ENCODE data around the gene MBNL2. TPM values are rescaled to one million over a fixed set of nuclear protein-coding genes. Genes with fewer than 3 reads are reported as not detected.

The MBNL2 gene
- total and polyA plus RNA-seq, 2 experiments from 2014 or later, result 0.55 to 3.2 TPM

- Mint-ChIP-seq H3K4me3 (no peak overlapping the region), H3K9me3 (no peaks in the 10 kb centered on the region; the same call in 2 of the 3 replicates), H3K4me1 (peaks cover 14% of the 10 kb centered on the region), H3K36me3 (ENCODE audit: low read depth) (no peaks in the 10 kb centered on the region), H3K27ac (no peak overlapping the region), H3K27me3 (ENCODE audit: insufficient read depth, low read depth, poor library complexity) (peaks cover 73% of the 10 kb centered on the region)
- Histone ChIP-seq H3K4me1 (ENCODE audit: insufficient read depth) (no peaks in the 10 kb centered on the region; the same call in 1 of the 2 replicates), H3K27me3 (ENCODE audit: insufficient read depth) (peaks cover 98% of the 10 kb centered on the region), H3K36me3 (ENCODE audit: insufficient read depth) (no peaks in the 10 kb centered on the region), H3K4me3 (no peak overlapping the region), H3F3A (replicated peaks; ENCODE audit: low read depth) (no peaks in the 10 kb centered on the region), H3K27ac (ENCODE audit: low read depth) (no peak overlapping the region), H2AFZ (no peak overlapping the region), H4K20me1 (replicated peaks; ENCODE audit: insufficient read depth) (peaks cover 25% of the 10 kb centered on the region), H3K9me2 (ENCODE audit: insufficient read depth) (no peaks in the 10 kb centered on the region), H3K4me2 (no peak overlapping the region), H3K79me2 (replicated peaks; ENCODE audit: insufficient read depth) (no peaks in the 10 kb centered on the region)
- no peak for ATAC-seq
- no peak for TF ChIP-seq ZNF114 (CRISPR knock-in tag; IDR thresholded peaks at IDR 0.05)
- no peak for TF ChIP-seq CREB1 (CRISPR knock-in tag; IDR thresholded peaks at IDR 0.05; ENCODE audit: low read depth)
- TF ChIP-seq CTCF (conservative IDR thresholded peaks at IDR 0.05; ENCODE audit: low read depth in 2 of 2), result no peak
- no peak for TF ChIP-seq EZH2phosphoT487 (IDR thresholded peaks at IDR 0.05; ENCODE audit: unreplicated experiment)
- TF ChIP-seq, protein P1, sequence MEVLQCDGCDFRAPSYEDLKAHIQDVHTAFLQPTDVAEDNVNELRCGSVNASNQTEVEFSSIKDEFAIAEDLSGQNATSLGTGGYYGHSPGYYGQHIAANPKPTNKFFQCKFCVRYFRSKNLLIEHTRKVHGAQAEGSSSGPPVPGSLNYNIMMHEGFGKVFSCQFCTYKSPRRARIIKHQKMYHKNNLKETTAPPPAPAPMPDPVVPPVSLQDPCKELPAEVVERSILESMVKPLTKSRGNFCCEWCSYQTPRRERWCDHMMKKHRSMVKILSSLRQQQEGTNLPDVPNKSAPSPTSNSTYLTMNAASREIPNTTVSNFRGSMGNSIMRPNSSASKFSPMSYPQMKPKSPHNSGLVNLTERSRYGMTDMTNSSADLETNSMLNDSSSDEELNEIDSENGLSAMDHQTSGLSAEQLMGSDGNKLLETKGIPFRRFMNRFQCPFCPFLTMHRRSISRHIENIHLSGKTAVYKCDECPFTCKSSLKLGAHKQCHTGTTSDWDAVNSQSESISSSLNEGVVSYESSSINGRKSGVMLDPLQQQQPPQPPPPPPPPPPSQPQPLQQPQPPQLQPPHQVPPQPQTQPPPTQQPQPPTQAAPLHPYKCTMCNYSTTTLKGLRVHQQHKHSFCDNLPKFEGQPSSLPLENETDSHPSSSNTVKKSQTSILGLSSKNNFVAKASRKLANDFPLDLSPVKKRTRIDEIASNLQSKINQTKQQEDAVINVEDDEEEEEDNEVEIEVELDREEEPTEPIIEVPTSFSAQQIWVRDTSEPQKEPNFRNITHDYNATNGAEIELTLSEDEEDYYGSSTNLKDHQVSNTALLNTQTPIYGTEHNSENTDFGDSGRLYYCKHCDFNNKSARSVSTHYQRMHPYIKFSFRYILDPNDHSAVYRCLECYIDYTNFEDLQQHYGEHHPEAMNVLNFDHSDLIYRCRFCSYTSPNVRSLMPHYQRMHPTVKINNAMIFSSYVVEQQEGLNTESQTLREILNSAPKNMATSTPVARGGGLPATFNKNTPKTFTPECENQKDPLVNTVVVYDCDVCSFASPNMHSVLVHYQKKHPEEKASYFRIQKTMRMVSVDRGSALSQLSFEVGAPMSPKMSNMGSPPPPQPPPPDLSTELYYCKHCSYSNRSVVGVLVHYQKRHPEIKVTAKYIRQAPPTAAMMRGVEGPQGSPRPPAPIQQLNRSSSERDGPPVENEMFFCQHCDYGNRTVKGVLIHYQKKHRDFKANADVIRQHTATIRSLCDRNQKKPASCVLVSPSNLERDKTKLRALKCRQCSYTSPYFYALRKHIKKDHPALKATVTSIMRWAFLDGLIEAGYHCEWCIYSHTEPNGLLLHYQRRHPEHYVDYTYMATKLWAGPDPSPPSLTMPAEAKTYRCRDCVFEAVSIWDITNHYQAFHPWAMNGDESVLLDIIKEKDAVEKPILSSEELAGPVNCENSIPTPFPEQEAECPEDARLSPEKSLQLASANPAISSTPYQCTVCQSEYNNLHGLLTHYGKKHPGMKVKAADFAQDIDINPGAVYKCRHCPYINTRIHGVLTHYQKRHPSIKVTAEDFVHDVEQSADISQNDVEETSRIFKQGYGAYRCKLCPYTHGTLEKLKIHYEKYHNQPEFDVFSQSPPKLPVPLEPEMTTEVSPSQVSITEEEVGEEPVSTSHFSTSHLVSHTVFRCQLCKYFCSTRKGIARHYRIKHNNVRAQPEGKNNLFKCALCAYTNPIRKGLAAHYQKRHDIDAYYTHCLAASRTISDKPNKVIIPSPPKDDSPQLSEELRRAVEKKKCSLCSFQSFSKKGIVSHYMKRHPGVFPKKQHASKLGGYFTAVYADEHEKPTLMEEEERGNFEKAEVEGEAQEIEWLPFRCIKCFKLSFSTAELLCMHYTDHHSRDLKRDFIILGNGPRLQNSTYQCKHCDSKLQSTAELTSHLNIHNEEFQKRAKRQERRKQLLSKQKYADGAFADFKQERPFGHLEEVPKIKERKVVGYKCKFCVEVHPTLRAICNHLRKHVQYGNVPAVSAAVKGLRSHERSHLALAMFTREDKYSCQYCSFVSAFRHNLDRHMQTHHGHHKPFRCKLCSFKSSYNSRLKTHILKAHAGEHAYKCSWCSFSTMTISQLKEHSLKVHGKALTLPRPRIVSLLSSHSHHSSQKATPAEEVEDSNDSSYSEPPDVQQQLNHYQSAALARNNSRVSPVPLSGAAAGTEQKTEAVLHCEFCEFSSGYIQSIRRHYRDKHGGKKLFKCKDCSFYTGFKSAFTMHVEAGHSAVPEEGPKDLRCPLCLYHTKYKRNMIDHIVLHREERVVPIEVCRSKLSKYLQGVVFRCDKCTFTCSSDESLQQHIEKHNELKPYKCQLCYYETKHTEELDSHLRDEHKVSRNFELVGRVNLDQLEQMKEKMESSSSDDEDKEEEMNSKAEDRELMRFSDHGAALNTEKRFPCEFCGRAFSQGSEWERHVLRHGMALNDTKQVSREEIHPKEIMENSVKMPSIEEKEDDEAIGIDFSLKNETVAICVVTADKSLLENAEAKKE (CRISPR knock-in tag; IDR thresholded peaks at IDR 0.05), result no peak
- no peak for TF ChIP-seq STAT1 (IDR thresholded peaks at IDR 0.05; ENCODE audit: unreplicated experiment)
- TF ChIP-seq JUNB (IDR thresholded peaks at IDR 0.05; ENCODE audit: unreplicated experiment), result no peak
- no peak for TF ChIP-seq REST (IDR thresholded peaks at IDR 0.05; ENCODE audit: unreplicated experiment)
- no peak for TF ChIP-seq ZNF331 (CRISPR knock-in tag; IDR thresholded peaks at IDR 0.05; ENCODE audit: low read depth)
- no peak for TF ChIP-seq POLR2AphosphoS5 (IDR thresholded peaks at IDR 0.05; ENCODE audit: low read depth)
- TF ChIP-seq ETS1 (IDR thresholded peaks at IDR 0.05), result no peak
- TF ChIP-seq EZH2 (IDR thresholded peaks at IDR 0.05; ENCODE audit: low read depth, unreplicated experiment), result no peak
- no peak for TF ChIP-seq NANOG (IDR thresholded peaks at IDR 0.05; ENCODE audit: borderline replicate concordance)
- DNase-seq (ENCODE audit: low spot score), result no peak
Observed at GRCh38 chr13:97231829-97232196, 9.7 kb downstream of the MBNL2 start.
